Stimulated activated memory B cell treated with anti-CD40 and anti-IgM and Interleukin-4, amounts not matched to agents 10 μg/mL and 1 μg/mL and 100 μg/mL, for 72 hours (primary cell): Measurements from ENCODE around the gene ETV6.
A peak's percentile ranks its signal among the peaks of the same experiment; 100 is the strongest.

Experiments
- ATAC-seq: fragments of 150-1000 bp; cut with Tn5 transposase; 2 replicates; pipeline ENCODE4 v1.10.0; 2021
- H3K27ac Mint-ChIP-seq: one replicate; pipeline ENCODE4 v1.8.0; 2022; ENCODE audit warnings: mild to moderate bottlenecking, mixed read lengths
- H3K27me3 Mint-ChIP-seq: one replicate; pipeline ENCODE4 v1.8.0; 2022; ENCODE audit warnings: mixed read lengths
- H3K36me3 Mint-ChIP-seq: one replicate; pipeline ENCODE4 v1.8.0; 2022; ENCODE audit warnings: mixed read lengths
- H3K4me1 Mint-ChIP-seq: one replicate; pipeline ENCODE4 v1.8.0; 2022; ENCODE audit warnings: mixed read lengths
- H3K4me3 Mint-ChIP-seq: one replicate; pipeline ENCODE4 v1.8.0; 2022; ENCODE audit warnings: mild to moderate bottlenecking, moderate library complexity, mixed read lengths
- H3K9me3 Mint-ChIP-seq: one replicate; pipeline ENCODE4 v1.8.0; 2022; ENCODE audit warnings: mixed read lengths

The ETV6 gene

GRCh38 chr12:11753150-11753499 lies 103.7 kb downstream of the ETV6 start:
- Mint-ChIP-seq H3K4me3 (peak overlapping the region; percentile 45), H3K4me1 (peaks cover 79% of the 10 kb centered on the region), H3K27me3 (no peaks in the 10 kb centered on the region), H3K9me3 (no peaks in the 10 kb centered on the region), H3K36me3 (peaks cover 60% of the 10 kb centered on the region), H3K27ac (peak overlapping the region; percentile 99)
- peak; percentile 63 for ATAC-seq

GRCh38 chr12:11753826-11754225 lies 104.4 kb downstream of the ETV6 start:
- H3K36me3 Mint-ChIP-seq = peaks cover 65% of the 10 kb centered on the region

GRCh38 chr12:11754256-11754655 lies 104.8 kb downstream of the ETV6 start:
- H3K9me3 Mint-ChIP-seq = no peaks in the 10 kb centered on the region
- ATAC-seq = no peak
- no peak overlapping the region for H3K4me3 Mint-ChIP-seq
- H3K36me3 Mint-ChIP-seq = peaks cover 60% of the 10 kb centered on the region
- H3K27ac Mint-ChIP-seq = peak overlapping the region; percentile 99
- H3K4me1 Mint-ChIP-seq = peaks cover 80% of the 10 kb centered on the region
- no peaks in the 10 kb centered on the region for H3K27me3 Mint-ChIP-seq

More at GRCh38 chr12:11753826-11754225, 104.4 kb downstream of the ETV6 start:
- Mint-ChIP-seq H3K4me3 (no peak overlapping the region), H3K27ac (peak overlapping the region; percentile 99), H3K27me3 (no peaks in the 10 kb centered on the region), H3K9me3 (no peaks in the 10 kb centered on the region), H3K4me1 (peaks cover 80% of the 10 kb centered on the region)
- ATAC-seq = no peak

GRCh38 chr12:11755302-11755930 lies 105.9 kb downstream of the ETV6 start:
- Mint-ChIP-seq H3K27me3 (no peaks in the 10 kb centered on the region), H3K27ac (peak overlapping the region; percentile 99), H3K9me3 (no peaks in the 10 kb centered on the region), H3K36me3 (peaks cover 67% of the 10 kb centered on the region), H3K4me3 (no peak overlapping the region), H3K4me1 (peaks cover 80% of the 10 kb centered on the region)
- no peak for ATAC-seq

DNA sequence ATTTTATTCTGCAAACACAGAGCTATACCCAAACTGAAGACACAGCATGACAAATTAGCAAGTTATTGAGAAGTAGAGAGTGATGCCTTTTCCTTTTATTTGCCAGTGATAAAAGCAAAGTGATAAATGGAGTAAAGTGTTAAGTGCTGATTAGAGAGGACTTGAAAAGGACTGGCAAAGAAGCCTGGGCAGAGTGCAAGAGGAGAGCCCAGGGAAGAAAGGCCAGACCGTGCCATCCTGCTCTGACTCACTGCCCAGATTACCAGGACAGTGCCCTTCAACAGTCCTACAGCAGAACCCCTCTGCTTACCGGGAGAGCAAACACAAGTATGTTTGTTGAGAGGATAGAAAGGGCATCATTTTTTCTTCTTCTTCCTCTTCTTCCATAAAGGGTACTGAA lies 106.5 kb downstream of the ETV6 start:
- ATAC-seq = no peak
- Mint-ChIP-seq H3K27ac (peak overlapping the region; percentile 99), H3K9me3 (no peaks in the 10 kb centered on the region), H3K36me3 (peaks cover 68% of the 10 kb centered on the region), H3K4me1 (peaks cover 84% of the 10 kb centered on the region), H3K4me3 (no peak overlapping the region), H3K27me3 (no peaks in the 10 kb centered on the region)

GRCh38 chr12:11756523-11756922 lies 107.0 kb downstream of the ETV6 start:
- no peaks in the 10 kb centered on the region for H3K27me3 Mint-ChIP-seq
- peak overlapping the region; percentile 99 for H3K27ac Mint-ChIP-seq
- peaks cover 63% of the 10 kb centered on the region for H3K36me3 Mint-ChIP-seq
- no peak for ATAC-seq
- no peak overlapping the region for H3K4me3 Mint-ChIP-seq
- H3K4me1 Mint-ChIP-seq = peaks cover 84% of the 10 kb centered on the region
- H3K9me3 Mint-ChIP-seq = no peaks in the 10 kb centered on the region

DNA sequence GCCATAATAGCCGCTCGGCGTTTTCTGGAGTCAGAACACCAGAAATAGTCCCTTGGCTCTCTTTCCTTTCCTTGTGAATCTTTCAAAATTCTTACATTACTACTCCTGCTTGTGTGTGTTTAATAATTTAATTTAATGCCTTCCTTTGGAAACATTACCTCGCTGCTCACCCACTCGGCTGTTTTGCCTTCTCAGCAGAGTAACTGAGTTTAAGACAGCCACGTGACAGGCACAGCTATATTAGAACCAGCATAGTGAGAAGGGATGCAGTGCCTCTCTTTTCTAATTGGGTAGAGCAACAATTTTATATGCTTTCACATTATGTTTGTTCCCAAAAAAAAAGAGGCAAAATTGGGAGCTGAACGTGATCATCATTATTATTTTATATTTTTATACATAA lies 107.6 kb downstream of the ETV6 start:
- Mint-ChIP-seq H3K4me1 (peaks cover 84% of the 10 kb centered on the region), H3K9me3 (no peaks in the 10 kb centered on the region), H3K36me3 (peaks cover 57% of the 10 kb centered on the region), H3K27ac (peak overlapping the region; percentile 99), H3K4me3 (no peak overlapping the region), H3K27me3 (no peaks in the 10 kb centered on the region)
- no peak for ATAC-seq

GRCh38 chr12:11757531-11757930 lies 108.1 kb downstream of the ETV6 start:
- H3K27ac Mint-ChIP-seq = peak overlapping the region; percentile 99

DNA sequence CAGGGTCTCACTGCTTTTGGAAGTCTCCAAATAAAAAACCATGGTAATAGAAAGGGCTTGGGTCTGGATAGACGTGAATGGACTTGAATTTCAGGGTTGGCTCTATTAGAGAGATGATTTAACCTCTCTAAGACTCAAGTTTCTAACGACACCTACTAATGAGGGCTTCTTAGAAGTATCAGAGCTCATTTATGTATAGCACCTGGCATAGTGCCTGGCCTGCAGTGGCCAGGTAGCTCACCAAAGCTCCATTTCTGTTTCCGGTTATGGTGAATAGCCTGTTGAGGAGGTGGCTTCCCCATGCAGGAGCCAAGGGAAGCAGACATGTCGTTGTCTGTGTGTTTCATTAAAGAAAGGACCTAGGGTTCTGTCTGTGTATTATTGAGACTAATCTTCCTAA lies 108.6 kb downstream of the ETV6 start:
- H3K36me3 Mint-ChIP-seq = peaks cover 49% of the 10 kb centered on the region

More at GRCh38 chr12:11757531-11757930, 108.1 kb downstream of the ETV6 start:
- Mint-ChIP-seq H3K36me3 (peaks cover 53% of the 10 kb centered on the region), H3K9me3 (no peaks in the 10 kb centered on the region), H3K4me1 (peaks cover 84% of the 10 kb centered on the region), H3K4me3 (no peak overlapping the region), H3K27me3 (no peaks in the 10 kb centered on the region)
- no peak for ATAC-seq

GRCh38 chr12:11758510-11759493 lies 109.3 kb downstream of the ETV6 start:
- Mint-ChIP-seq H3K4me1 (peaks cover 84% of the 10 kb centered on the region), H3K4me3 (peak overlapping the region; percentile 51), H3K9me3 (no peaks in the 10 kb centered on the region), H3K27me3 (no peaks in the 10 kb centered on the region), H3K36me3 (peaks cover 42% of the 10 kb centered on the region), H3K27ac (peak overlapping the region; percentile 99)
- ATAC-seq = peak; percentile 91

More for the DNA sequence above, 108.6 kb downstream of the ETV6 start:
- ATAC-seq = no peak
- Mint-ChIP-seq H3K27me3 (no peaks in the 10 kb centered on the region), H3K9me3 (no peaks in the 10 kb centered on the region), H3K27ac (peak overlapping the region; percentile 99), H3K4me1 (peaks cover 84% of the 10 kb centered on the region), H3K4me3 (no peak overlapping the region)

- peaks cover 42% of the 10 kb centered on the region for H3K36me3 Mint-ChIP-seq
- peaks cover 90% of the 10 kb centered on the region for H3K4me1 Mint-ChIP-seq
- ATAC-seq = no peak
- no peaks in the 10 kb centered on the region for H3K27me3 Mint-ChIP-seq
- no peaks in the 10 kb centered on the region for H3K9me3 Mint-ChIP-seq
- peak overlapping the region; percentile 99 for H3K27ac Mint-ChIP-seq
- H3K4me3 Mint-ChIP-seq = peak overlapping the region; percentile 47
These were observed 110.0 kb downstream of the ETV6 start for GRCh38 chr12:11759494-11759878.

DNA sequence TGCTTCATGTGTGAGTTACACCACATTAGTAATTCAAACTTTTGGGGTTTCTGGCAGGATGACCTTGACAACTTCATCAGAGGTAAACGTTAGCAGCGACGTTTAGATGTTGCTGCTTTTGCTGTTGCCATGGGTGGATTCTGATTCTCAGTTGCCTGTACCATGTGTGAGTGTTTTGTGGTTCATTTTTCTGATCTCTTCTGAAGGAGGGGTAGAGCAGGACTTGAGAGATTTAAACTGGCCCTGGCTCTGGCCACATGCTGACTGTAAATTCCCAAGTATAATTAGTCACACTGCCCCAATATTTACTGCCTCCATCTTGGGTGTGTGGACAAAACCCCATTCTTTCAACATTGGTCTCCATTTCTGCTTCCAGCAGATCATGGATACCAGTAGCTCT lies 110.4 kb downstream of the ETV6 start:
- ATAC-seq = no peak
- Mint-ChIP-seq H3K36me3 (peaks cover 42% of the 10 kb centered on the region), H3K27me3 (no peaks in the 10 kb centered on the region), H3K4me3 (no peak overlapping the region), H3K27ac (peak overlapping the region; percentile 99), H3K9me3 (no peaks in the 10 kb centered on the region), H3K4me1 (peaks cover 94% of the 10 kb centered on the region)

DNA sequence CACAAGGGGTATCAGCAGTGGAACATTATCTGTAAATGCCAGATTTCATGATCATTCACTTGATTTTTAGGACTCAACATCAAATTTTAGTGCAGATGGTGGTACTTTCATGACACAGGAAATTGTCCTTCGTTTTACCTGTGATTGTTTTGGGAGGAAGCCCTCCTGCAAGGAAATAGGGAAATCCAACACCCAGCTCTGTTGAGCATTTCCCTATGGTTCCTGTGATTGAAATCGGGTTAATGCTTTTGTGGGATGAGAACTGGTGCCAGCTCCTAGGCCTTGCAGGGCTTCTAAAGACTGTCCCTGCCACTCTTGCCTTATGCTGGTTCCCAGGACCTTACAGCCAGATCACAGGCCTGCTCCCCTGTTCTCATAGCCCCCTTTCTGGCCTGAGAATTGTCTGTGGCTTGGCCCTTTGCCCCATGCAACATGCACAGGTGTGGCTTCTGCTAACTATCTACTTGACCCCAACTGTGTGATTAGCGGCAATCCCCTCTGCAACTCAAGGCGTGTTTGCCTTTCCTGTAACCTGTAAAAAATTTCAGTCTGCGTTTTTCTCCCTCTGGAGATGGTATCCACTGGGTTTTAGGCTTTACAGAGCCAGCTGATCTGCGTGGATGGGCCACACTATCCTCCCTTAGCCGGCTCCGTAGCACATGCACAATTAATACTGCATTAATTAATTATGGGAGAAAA lies 112.5 kb downstream of the ETV6 start:
- Mint-ChIP-seq H3K9me3 (no peaks in the 10 kb centered on the region), H3K4me3 (no peak overlapping the region), H3K4me1 (peaks cover 98% of the 10 kb centered on the region), H3K27ac (peak overlapping the region; percentile 99), H3K36me3 (peaks cover 29% of the 10 kb centered on the region), H3K27me3 (no peaks in the 10 kb centered on the region)
- ATAC-seq = peak; percentile 21

DNA sequence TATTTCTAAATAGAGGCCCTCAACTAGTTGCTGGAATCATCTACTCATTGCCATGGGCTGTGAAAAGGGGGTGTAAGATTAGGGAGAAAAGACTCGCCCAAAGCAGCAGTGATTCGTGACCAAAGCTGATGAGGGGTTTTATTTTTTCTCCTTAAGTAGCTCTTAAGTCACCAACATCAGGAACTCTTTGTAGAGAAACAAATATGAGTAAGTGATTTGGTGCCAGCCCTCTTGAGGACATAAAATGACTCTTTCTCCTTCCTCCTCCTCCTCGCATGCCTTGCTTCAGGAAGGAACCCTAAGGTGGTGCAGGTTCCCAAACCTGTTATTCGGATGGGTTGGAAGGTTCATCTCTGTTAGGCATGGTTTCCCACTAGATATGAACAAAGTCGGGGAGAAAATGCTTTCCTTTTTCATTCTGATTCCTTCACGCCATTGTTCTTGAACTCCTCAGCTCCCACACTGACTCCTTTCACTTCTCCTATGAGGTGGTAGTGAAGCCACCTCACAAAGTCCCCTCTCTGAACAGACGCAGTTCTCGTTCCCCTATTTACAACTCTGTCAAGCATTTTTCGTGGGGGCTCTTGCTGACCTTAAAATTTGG lies 113.4 kb downstream of the ETV6 start:
- H3K27me3 Mint-ChIP-seq = no peaks in the 10 kb centered on the region
- peak overlapping the region; percentile 55 for H3K4me3 Mint-ChIP-seq
- H3K27ac Mint-ChIP-seq = peak overlapping the region; percentile 99
- H3K9me3 Mint-ChIP-seq = no peaks in the 10 kb centered on the region
- peaks cover 29% of the 10 kb centered on the region for H3K36me3 Mint-ChIP-seq
- ATAC-seq = peak; percentile 67
- H3K4me1 Mint-ChIP-seq = peaks cover 100% of the 10 kb centered on the region
